ENCODE results near the gene PCDHB5. TPM values are rescaled to one million over a fixed set of nuclear protein-coding genes. Genes with fewer than 3 reads are reported as not detected.
"Not testable (repeated sequence)": the region's sequence is repeated elsewhere in the genome, so short reads cannot be mapped to it uniquely, and the experiment has no call there.

Gene PCDHB5
- total RNA-seq, 1 experiment from 2014 or later = 2.9 TPM

DNA sequence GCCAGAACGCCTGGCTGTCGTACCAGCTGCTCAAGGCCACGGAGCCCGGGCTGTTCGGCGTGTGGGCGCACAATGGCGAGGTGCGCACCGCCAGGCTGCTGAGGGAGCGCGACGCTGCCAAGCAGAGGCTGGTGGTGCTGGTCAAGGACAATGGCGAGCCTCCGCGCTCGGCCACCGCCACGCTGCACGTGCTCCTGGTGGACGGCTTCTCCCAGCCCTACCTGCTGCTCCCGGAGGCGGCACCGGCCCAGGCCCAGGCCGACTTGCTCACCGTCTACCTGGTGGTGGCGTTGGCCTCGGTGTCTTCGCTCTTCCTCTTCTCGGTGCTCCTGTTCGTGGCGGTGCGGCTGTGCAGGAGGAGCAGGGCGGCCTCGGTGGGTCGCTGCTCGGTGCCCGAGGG is 38.4 kb upstream of the PCDHB5 start:
- not testable (repeated sequence) for DNase-seq; H3T11ph ChIP-seq (ENCODE audit: low read length); H3K79me2 ChIP-seq (ENCODE audit: insufficient read depth, low read length); H2BK12ac ChIP-seq (ENCODE audit: insufficient read length, low read depth, low read length); H3K9ac ChIP-seq (ENCODE audit: extremely low read depth, insufficient read length, low read length); H3K4me3 Mint-ChIP-seq; H2BK20ac ChIP-seq (ENCODE audit: low read depth, low read length, poor library complexity, severe bottlenecking); H4K8ac ChIP-seq (replicated peaks; ENCODE audit: insufficient read length, low read depth, low read length); H3K4ac ChIP-seq (ENCODE audit: low read depth, low read length); H3K27me3 ChIP-seq (ENCODE audit: insufficient read depth, low read length); H2BK15ac ChIP-seq (ENCODE audit: low read depth, low read length); H2BK5ac ChIP-seq (ENCODE audit: insufficient read length, low read length); H2BK120ac ChIP-seq (ENCODE audit: low read depth, low read length, poor library complexity, severe bottlenecking); H3K4me2 ChIP-seq (ENCODE audit: insufficient read depth, insufficient read length, low read length); H3K79me1 ChIP-seq (ENCODE audit: insufficient read depth, low read depth, low read length, poor library complexity, severe bottlenecking); H3K27ac ChIP-seq (ENCODE audit: insufficient read length, low read depth, low read length); H3K23ac ChIP-seq (ENCODE audit: insufficient read length, low read depth, low read length); H3K9me3 ChIP-seq (ENCODE audit: control insufficient read depth, low read depth, low read length); H2AK5ac ChIP-seq (ENCODE audit: insufficient read length, low read length); H3K23me2 ChIP-seq (ENCODE audit: insufficient read length, low read depth, low read length, poor library complexity, severe bottlenecking); H3K4me1 ChIP-seq (ENCODE audit: insufficient read depth, low read length); H3K27ac Mint-ChIP-seq; H4K5ac ChIP-seq (ENCODE audit: insufficient read length, low read depth, low read length); H3K56ac ChIP-seq (ENCODE audit: insufficient read length, low read depth, low read length); H4K91ac ChIP-seq (ENCODE audit: insufficient read length, low read depth, low read length); H3K14ac ChIP-seq (ENCODE audit: insufficient read depth, low read length); H3K27me3 Mint-ChIP-seq (ENCODE audit: low read depth); H2AFZ ChIP-seq (ENCODE audit: low read length); H4K20me1 ChIP-seq (ENCODE audit: control insufficient read depth, insufficient read depth, insufficient read length); H3K18ac ChIP-seq (ENCODE audit: insufficient read length, low read depth, low read length)
- Mint-ChIP-seq H3K4me1 (peaks cover 11 to 17% of the 10 kb centered on the region in 2 experiments), H3K9me3 (peaks cover 47% of the 10 kb centered on the region in 2 experiments), H3K36me3 (ENCODE audit: insufficient read depth in 1 of 3, low read depth in 3 of 3) (peaks cover 29 to 65% (median 47%) of the 10 kb centered on the region in 3 experiments)
- no CpG with 5 or more reads among the region's 38 CpGs for WGBS (ENCODE audit: extremely low coverage, insufficient read length, low lambda C conversion rate)

Data from H9 (cell line).